CD1c-positive myeloid dendritic cell (primary cell): Measurements from ENCODE around the gene SDK1.

Experiments
- DNase-seq: peaks from one replicate; pipeline ENCODE4 v3.0.0-alpha.2; 2016; ENCODE audit errors: extremely low spot score

Gene SDK1

GRCh38 chr7:4157651-4158050 is 856.6 kb downstream of the SDK1 start:
- DNase-seq, result no peak

GRCh38 chr7:4158441-4159153 is 857.5 kb downstream of the SDK1 start:
- no peak for DNase-seq

DNA sequence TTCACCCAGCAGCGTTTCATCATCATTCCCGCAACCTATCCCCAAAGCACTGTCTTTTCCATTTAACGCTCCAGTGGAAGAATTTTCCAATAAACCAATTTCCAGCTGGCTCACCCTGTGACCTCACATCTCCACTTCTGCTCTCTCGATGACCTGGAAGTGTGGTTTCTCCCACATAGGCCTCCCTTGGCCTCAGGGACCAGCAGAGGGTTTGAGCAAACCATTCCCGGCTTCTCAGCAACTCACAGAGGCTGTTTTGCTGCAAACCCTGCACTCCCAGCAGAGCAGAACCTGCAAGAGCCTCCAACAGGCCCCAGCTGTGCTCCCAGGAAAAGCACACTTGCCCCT is 858.1 kb downstream of the SDK1 start:
- DNase-seq, result no peak

GRCh38 chr7:4159761-4160554 is 858.9 kb downstream of the SDK1 start:
- no peak for DNase-seq

- no peak for DNase-seq
Measured at GRCh38 chr7:4162884-4163564, 862.0 kb downstream of the SDK1 start.

GRCh38 chr7:4163565-4164203 is 862.6 kb downstream of the SDK1 start:
- DNase-seq, result no peak

DNA sequence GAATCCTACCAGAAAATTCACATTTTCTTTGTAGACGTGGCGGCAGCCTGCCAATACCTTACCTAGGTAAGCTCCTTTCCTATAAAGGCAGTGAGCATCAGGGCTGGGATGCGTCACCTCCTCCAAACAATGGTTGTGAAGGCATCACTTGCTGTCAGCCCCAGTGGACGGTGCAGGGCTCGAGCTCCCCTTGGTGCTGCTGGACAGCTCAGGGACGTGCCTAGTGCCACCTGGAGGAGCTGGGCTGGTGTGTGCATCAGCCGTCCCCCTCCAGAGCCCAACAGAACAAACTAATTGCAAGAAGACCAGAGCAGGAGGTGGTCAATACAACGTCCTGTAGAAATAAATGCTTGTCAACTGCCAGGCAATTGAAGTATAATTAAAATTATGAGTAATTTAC is 863.5 kb downstream of the SDK1 start:
- DNase-seq, result no peak

GRCh38 chr7:4166340-4166739 is 865.3 kb downstream of the SDK1 start:
- no peak for DNase-seq

DNA sequence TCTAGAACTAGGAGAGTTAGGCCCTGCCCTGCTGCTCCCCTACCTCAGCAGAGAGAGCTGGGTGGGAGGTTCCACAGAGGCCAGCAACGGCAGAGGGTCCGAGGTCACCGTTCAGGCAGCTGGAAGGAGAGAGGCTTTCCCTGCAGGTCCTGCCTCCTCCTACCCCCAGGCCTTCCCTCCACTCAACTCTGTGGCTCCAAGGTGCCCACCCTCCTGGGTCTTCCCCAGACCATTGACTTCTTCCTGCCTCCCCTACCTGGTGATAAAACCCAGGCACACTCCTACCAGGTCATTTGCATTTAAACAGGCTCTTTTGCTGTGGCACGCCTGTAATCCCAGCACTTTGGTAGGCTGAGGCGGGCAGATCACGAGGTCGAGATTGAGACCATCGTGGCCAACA is 865.8 kb downstream of the SDK1 start:
- DNase-seq, result no peak

DNA sequence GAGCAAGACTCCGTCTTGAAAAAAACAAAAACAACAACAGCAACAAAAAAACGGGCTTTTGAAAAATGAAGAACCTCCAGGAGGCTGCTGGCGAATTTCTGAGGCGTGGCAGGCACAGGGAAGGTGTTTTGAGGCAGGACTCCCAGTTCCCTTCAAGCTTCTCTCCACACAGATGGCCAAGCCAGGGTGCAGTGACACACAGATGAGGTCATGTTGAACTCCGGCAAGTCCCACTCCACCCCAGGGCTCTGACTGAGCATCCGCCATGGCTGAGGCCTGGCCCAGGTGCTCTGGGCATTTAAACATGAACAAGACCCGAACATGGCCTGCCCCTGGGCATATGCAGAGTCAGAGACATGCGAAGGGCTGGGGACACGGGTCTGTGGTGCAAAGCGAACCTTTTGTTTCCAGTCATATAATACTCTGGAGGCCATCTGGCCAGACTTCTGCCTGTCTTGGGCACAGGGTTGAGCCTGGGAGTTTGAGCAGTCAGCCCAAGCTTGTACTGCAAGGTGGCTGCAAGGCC is 866.4 kb downstream of the SDK1 start:
- DNase-seq, result no peak

DNA sequence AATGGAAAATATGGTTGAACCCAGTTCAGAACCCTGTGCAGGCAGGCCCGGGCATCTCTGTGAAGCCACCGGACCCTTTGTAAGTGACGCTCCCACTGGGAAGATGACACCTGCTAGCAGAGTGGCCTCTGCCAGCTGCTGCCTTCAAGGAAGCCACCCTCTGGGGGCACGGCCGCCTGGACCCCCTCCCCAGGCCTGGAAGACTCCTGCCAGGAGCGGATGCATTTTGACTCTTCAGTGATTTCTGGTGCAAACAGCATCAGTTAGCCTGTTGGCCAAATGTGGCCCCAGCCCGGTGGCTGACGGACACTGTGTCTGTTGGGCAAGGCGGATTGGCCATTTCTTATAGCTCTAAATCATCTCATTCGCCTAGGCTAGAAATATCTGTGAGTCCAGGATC is 867.0 kb downstream of the SDK1 start:
- DNase-seq, result no peak

GRCh38 chr7:4168541-4168940 is 867.5 kb downstream of the SDK1 start:
- no peak for DNase-seq

DNA sequence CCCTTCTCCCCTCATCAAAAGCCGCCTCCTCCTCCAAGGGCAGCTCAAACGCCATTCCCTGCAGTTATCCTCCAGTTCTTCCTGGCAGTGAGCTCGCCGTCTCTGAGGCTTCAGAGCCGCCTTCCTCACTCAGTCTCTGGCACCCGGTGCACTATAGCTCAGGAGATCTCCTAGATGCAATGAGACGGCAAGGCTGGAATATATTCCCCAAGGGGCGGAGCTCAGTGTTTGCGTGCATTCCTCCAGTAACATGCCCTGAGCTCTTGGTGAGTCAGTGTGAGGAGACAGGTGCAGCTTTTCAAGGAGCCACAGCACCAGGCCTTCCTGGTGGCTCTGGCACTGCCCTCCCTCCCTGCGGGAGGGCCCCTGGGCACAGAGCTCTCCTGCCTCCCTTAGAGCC is 868.4 kb downstream of the SDK1 start:
- DNase-seq, result no peak

- DNase-seq, result no peak
Measured at GRCh38 chr7:4170997-4171786, 870.1 kb downstream of the SDK1 start.

GRCh38 chr7:4172883-4173282 is 871.8 kb downstream of the SDK1 start:
- no peak for DNase-seq

DNA sequence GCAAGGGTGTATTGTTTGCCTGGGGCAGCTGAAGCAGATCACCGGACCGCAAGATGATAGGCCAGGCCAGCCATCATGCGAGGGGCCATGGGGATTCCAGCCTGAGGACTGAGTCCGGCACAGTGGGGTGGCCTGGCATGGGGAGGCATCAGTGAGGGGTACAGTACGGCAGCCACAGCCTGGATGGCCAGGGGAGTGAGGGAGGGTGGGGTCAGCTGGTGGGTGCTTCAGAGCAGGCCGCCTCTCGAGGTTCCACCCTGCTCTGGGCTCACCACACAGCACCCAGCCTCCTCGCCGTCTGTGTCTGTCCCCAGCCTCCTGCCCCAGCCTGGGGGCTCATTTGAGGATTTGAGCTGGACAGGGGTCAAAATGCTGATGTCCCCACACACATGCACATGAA is 872.6 kb downstream of the SDK1 start:
- no peak for DNase-seq

DNA sequence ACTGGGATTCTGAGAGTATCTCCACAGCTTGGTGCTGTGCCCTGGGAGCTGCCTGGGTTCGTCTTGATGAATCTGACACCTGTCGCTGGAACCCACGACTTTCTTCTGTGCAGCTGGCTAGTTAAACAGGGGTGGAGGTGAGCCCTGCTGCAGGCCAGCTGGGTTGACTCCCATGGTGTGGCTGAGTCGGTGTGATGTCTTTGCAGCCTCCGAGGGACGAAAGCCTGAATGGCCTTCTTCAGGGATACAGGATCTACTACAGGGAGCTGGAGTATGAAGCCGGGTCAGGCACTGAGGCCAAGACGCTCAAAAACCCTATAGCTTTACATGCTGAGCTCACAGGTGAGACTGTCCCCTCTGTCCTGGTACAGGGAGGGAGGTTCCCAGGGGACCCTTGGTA is 873.0 kb downstream of the SDK1 start:
- no peak for DNase-seq

GRCh38 chr7:4174451-4174850 is 873.4 kb downstream of the SDK1 start:
- no peak for DNase-seq

DNA sequence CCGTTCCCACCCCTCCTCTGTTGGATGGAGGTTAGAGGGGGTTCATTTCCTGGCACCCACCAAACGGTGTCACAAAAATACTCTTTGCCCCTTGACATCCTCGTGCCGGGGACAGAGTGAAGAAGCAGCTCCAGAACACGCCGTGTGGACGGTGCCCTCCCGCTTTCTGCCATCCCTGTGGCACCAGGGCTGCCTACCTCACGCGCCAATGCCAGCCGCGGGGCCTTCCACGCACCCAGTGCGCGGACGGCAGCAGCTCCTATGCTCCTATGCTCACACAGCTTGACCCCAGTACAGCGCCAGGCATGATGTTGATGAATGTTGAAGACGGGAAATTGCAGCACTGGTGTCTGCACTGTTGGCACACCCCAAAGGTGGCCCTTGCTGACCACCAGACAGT is 873.8 kb downstream of the SDK1 start:
- DNase-seq, result no peak

- no peak for DNase-seq
Measured at GRCh38 chr7:4175346-4175973, 874.4 kb downstream of the SDK1 start.

DNA sequence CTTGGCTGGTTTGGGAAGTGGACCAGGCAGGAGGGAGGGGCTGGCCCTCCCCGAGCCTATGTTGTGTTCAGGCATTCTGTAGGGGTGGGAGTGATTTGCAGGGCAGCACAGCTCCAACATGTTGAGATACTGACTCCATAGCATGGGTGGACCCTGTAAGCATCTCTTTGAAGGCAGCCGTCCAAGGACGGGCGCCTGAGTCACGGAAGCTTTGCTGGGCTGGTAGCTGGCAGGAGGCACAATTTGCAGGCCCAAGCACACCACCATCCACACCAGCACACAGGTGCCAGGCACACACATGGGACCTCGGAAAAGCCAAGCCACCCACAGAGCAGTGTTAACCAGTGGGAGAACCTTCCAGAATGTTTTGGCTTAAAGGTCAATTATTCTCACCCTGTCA is 875.9 kb downstream of the SDK1 start:
- DNase-seq, result no peak
